Activated T-cell treated with anti-CD3 and anti-CD28 coated beads, Interleukin-2, amount 50 U/mL, for 4 hours (primary cell): ENCODE data around the gene STEAP1B. TPM values are rescaled to one million over a fixed set of nuclear protein-coding genes. Genes with fewer than 3 reads are reported as not detected.
"Not testable (repeated sequence)": the region's sequence is repeated elsewhere in the genome, so short reads cannot be mapped to it uniquely, and the experiment has no call there.

ENCODE experiments used
- ATAC-seq, 2 donors: fragments of 200-7000 bp; cut with Tn5 transposase; one replicate each; pipeline ENCODE4 v1.10.0; 2021
- DNase-seq: peaks from one replicate; pipeline ENCODE4 v3.0.0-alpha.2; 2020
- H3K27me3 Mint-ChIP-seq: one replicate; pipeline ENCODE4 v1.8.0; 2021; ENCODE audit warnings: low read depth, mixed read lengths
- H3K36me3 Mint-ChIP-seq: one replicate; pipeline ENCODE4 v1.8.0; 2022; ENCODE audit warnings: mixed read lengths; ENCODE audit not compliant: insufficient read depth
- H3K4me1 Mint-ChIP-seq: one replicate; pipeline ENCODE4 v1.8.0; 2021; ENCODE audit warnings: low read depth, mixed read lengths
- H3K4me3 Mint-ChIP-seq: one replicate; pipeline ENCODE4 v1.8.0; 2021; ENCODE audit warnings: mild to moderate bottlenecking, moderate library complexity, mixed read lengths
- H3K9me3 Mint-ChIP-seq: one replicate; pipeline ENCODE4 v1.8.0; 2021; ENCODE audit warnings: mixed read lengths
- total RNA-seq, 3 donors: library from RNA; stranded (reverse); gene quantifications; one replicate each; pipeline ENCODE4 v1.2.1, GENCODE V29; 2021

Gene STEAP1B
- total RNA-seq, 3 donors from 2014 or later = 0.20 to 0.33 (median 0.24) TPM

- not testable (repeated sequence) for H3K27me3 Mint-ChIP-seq, H3K36me3 Mint-ChIP-seq, H3K4me3 Mint-ChIP-seq, DNase-seq, H3K9me3 Mint-ChIP-seq, H3K4me1 Mint-ChIP-seq, ATAC-seq
Observed at GRCh38 chr7:22436552-22436951, 63.4 kb downstream of the STEAP1B start.

- no peak for DNase-seq
- no peak for ATAC-seq
- Mint-ChIP-seq H3K4me1 (peaks cover 2% of the 10 kb centered on the region), H3K4me3 (no peak overlapping the region), H3K9me3 (no peaks in the 10 kb centered on the region), H3K36me3 (no peaks in the 10 kb centered on the region), H3K27me3 (no peaks in the 10 kb centered on the region)
Observed at GRCh38 chr7:22435720-22436119, 64.3 kb downstream of the STEAP1B start.

- H3K36me3 Mint-ChIP-seq = no peaks in the 10 kb centered on the region
- no peaks in the 10 kb centered on the region for H3K9me3 Mint-ChIP-seq
- ATAC-seq (no peak), DNase-seq (no peak)
- no peaks in the 10 kb centered on the region for H3K27me3 Mint-ChIP-seq
- no peak overlapping the region for H3K4me3 Mint-ChIP-seq
- H3K4me1 Mint-ChIP-seq = peaks cover 2% of the 10 kb centered on the region
Observed at GRCh38 chr7:22435105-22435504, 64.9 kb downstream of the STEAP1B start.

GRCh38 chr7:22433710-22434460 lies 66.1 kb downstream of the STEAP1B start:
- no peak for ATAC-seq
- no peaks in the 10 kb centered on the region for H3K27me3 Mint-ChIP-seq
- no peaks in the 10 kb centered on the region for H3K36me3 Mint-ChIP-seq
- no peak overlapping the region for H3K4me3 Mint-ChIP-seq
- H3K4me1 Mint-ChIP-seq = peaks cover 2% of the 10 kb centered on the region
- no peak for DNase-seq
- H3K9me3 Mint-ChIP-seq = no peaks in the 10 kb centered on the region

- DNase-seq, H3K27me3 Mint-ChIP-seq, H3K36me3 Mint-ChIP-seq, H3K4me1 Mint-ChIP-seq, ATAC-seq, H3K9me3 Mint-ChIP-seq, H3K4me3 Mint-ChIP-seq: not testable (repeated sequence)
Observed at GRCh38 chr7:22433165-22433700, 66.8 kb downstream of the STEAP1B start.

GRCh38 chr7:22432203-22432718 lies 67.7 kb downstream of the STEAP1B start:
- no peaks in the 10 kb centered on the region for H3K9me3 Mint-ChIP-seq
- peaks cover 2% of the 10 kb centered on the region for H3K4me1 Mint-ChIP-seq
- DNase-seq (no peak), ATAC-seq (no peak)
- no peaks in the 10 kb centered on the region for H3K27me3 Mint-ChIP-seq
- H3K4me3 Mint-ChIP-seq = no peak overlapping the region
- H3K36me3 Mint-ChIP-seq = no peaks in the 10 kb centered on the region

GRCh38 chr7:22430457-22430856 lies 69.5 kb downstream of the STEAP1B start:
- H3K9me3 Mint-ChIP-seq = no peaks in the 10 kb centered on the region
- no peak overlapping the region for H3K4me3 Mint-ChIP-seq
- no peaks in the 10 kb centered on the region for H3K27me3 Mint-ChIP-seq
- DNase-seq (no peak), ATAC-seq (no peak)
- H3K36me3 Mint-ChIP-seq = no peaks in the 10 kb centered on the region
- H3K4me1 Mint-ChIP-seq = peaks cover 2% of the 10 kb centered on the region

GRCh38 chr7:22429386-22429785 lies 70.6 kb downstream of the STEAP1B start:
- no peak for ATAC-seq
- Mint-ChIP-seq H3K27me3 (no peaks in the 10 kb centered on the region), H3K4me3 (no peak overlapping the region), H3K9me3 (no peaks in the 10 kb centered on the region), H3K36me3 (no peaks in the 10 kb centered on the region), H3K4me1 (no peaks in the 10 kb centered on the region)
- no peak for DNase-seq

- no peaks in the 10 kb centered on the region for H3K36me3 Mint-ChIP-seq
- ATAC-seq (no peak), DNase-seq (no peak)
- no peak overlapping the region for H3K4me3 Mint-ChIP-seq
- H3K9me3 Mint-ChIP-seq = no peaks in the 10 kb centered on the region
- H3K27me3 Mint-ChIP-seq = no peaks in the 10 kb centered on the region
- no peaks in the 10 kb centered on the region for H3K4me1 Mint-ChIP-seq
Observed at GRCh38 chr7:22427855-22428254, 72.1 kb downstream of the STEAP1B start.

GRCh38 chr7:22427104-22427503 lies 72.9 kb downstream of the STEAP1B start:
- H3K36me3 Mint-ChIP-seq = no peaks in the 10 kb centered on the region
- ATAC-seq (no peak), DNase-seq (no peak)
- H3K9me3 Mint-ChIP-seq = no peaks in the 10 kb centered on the region
- H3K27me3 Mint-ChIP-seq = no peaks in the 10 kb centered on the region
- H3K4me1 Mint-ChIP-seq = no peaks in the 10 kb centered on the region
- H3K4me3 Mint-ChIP-seq = no peak overlapping the region

- H3K27me3 Mint-ChIP-seq = no peaks in the 10 kb centered on the region
- H3K4me1 Mint-ChIP-seq = no peaks in the 10 kb centered on the region
- ATAC-seq = no peak
- no peak for DNase-seq
- no peak overlapping the region for H3K4me3 Mint-ChIP-seq
- H3K36me3 Mint-ChIP-seq = no peaks in the 10 kb centered on the region
- H3K9me3 Mint-ChIP-seq = no peaks in the 10 kb centered on the region
Observed at GRCh38 chr7:22426463-22427094, 73.4 kb downstream of the STEAP1B start.

- DNase-seq = no peak
- Mint-ChIP-seq H3K27me3 (no peaks in the 10 kb centered on the region), H3K36me3 (no peaks in the 10 kb centered on the region), H3K9me3 (no peaks in the 10 kb centered on the region), H3K4me3 (no peak overlapping the region), H3K4me1 (no peaks in the 10 kb centered on the region)
- no peak for ATAC-seq
Observed at GRCh38 chr7:22425361-22425760, 74.6 kb downstream of the STEAP1B start.

GRCh38 chr7:22422831-22423615 lies 77.0 kb downstream of the STEAP1B start:
- Mint-ChIP-seq H3K36me3 (no peaks in the 10 kb centered on the region), H3K27me3 (no peaks in the 10 kb centered on the region), H3K4me1 (no peaks in the 10 kb centered on the region), H3K4me3 (no peak overlapping the region), H3K9me3 (no peaks in the 10 kb centered on the region)
- ATAC-seq (no peak), DNase-seq (no peak)

GRCh38 chr7:22420973-22421635 lies 78.9 kb downstream of the STEAP1B start:
- Mint-ChIP-seq H3K27me3 (no peaks in the 10 kb centered on the region), H3K4me1 (no peaks in the 10 kb centered on the region), H3K9me3 (no peaks in the 10 kb centered on the region), H3K36me3 (no peaks in the 10 kb centered on the region), H3K4me3 (no peak overlapping the region)
- DNase-seq (no peak), ATAC-seq (no peak)
